OCI-LY7 (cell line): ENCODE results near the gene MRFAP1. TPM values are rescaled to one million over a fixed set of nuclear protein-coding genes. Genes with fewer than 3 reads are reported as not detected.

Experiments used
- BruUV-seq: library from RNA; stranded (reverse); fragments of 400-500 nt; replicated peaks from 2 replicates; lab custom pipeline; 2021; lab: Mats Ljungman, UMichigan
- CTCF ChIA-PET: fragments of 300-600 bp; sonication (Branson Sonifier 250); formaldehyde crosslinking; loops from one replicate; lab custom pipeline; 2022; ENCODE audit warnings: antibody characterized with exemption; ENCODE audit not compliant: unreplicated experiment; lab: Charles Lee
- POLR2A ChIA-PET: fragments of 300-600 bp; sonication (Branson Sonifier 250); formaldehyde crosslinking; loops from one replicate; lab custom pipeline; 2022; ENCODE audit warnings: antibody characterized with exemption; lab: Charles Lee
- DNase-seq: peaks from one replicate; pipeline ENCODE4 v3.0.0-alpha.2; 2015; ENCODE audit warnings: low spot score
- H2AFZ ChIP-seq: fragments of 200-600 bp; sonication (generic), shearing (Covaris generic); 2 replicates; pipeline ENCODE4 v1.6.1; 2014; ENCODE audit warnings: mild to moderate bottlenecking, antibody characterized with exemption, low read length, moderate library complexity
- H3K27ac ChIP-seq: fragments of 200-600 bp; sonication (generic); 2 replicates; pipeline ENCODE4 v1.5.1; 2014; ENCODE audit warnings: mixed run types, low read depth, mild to moderate bottlenecking, moderate library complexity, low read length, inconsistent platforms; ENCODE audit not compliant: poor library complexity, severe bottlenecking
- H3K36me3 ChIP-seq: fragments of 200-600 bp; sonication (generic); 2 replicates; pipeline ENCODE4 v1.6.1; 2014; ENCODE audit warnings: mild to moderate bottlenecking, antibody characterized with exemption, low read length, moderate library complexity, mixed read lengths; ENCODE audit not compliant: insufficient read depth
- H3K4me1 ChIP-seq: fragments of 200-600 bp; sonication (generic); 2 replicates; pipeline ENCODE4 v1.5.1; 2014; ENCODE audit warnings: mild to moderate bottlenecking, low read length; ENCODE audit not compliant: insufficient read depth, poor library complexity, severe bottlenecking
- H3K4me2 ChIP-seq: fragments of 200-600 bp; sonication (generic); 2 replicates; pipeline ENCODE4 v1.6.1; 2014; ENCODE audit warnings: mild to moderate bottlenecking, low read length
- H3K4me3 ChIP-seq: fragments of 200-600 bp; sonication (generic); 2 replicates; pipeline ENCODE4 v1.5.1; 2014; ENCODE audit warnings: mild to moderate bottlenecking, low read depth, low read length; ENCODE audit not compliant: poor library complexity, severe bottlenecking
- H3K79me2 ChIP-seq: fragments of 200-600 bp; sonication (generic); 2 replicates; pipeline ENCODE4 v1.6.1; 2016; ENCODE audit warnings: low read depth, mild to moderate bottlenecking, low read length, moderate library complexity, mixed read lengths; ENCODE audit not compliant: insufficient read depth
- H3K9me2 ChIP-seq: fragments of 200-600 bp; sonication (generic); 2 replicates; pipeline ENCODE4 v1.6.1; 2016; ENCODE audit warnings: mild to moderate bottlenecking, low read length, mixed read lengths; ENCODE audit not compliant: insufficient read depth
- H3K9me3 ChIP-seq: fragments of 200-600 bp; sonication (generic); 2 replicates; pipeline ENCODE4 v1.6.1; 2014; ENCODE audit warnings: mild to moderate bottlenecking, mixed run types, low read length, mixed read lengths
- H4K20me1 ChIP-seq: fragments of 200-600 bp; sonication (generic); 2 replicates; pipeline ENCODE4 v1.6.1; 2014; ENCODE audit warnings: mild to moderate bottlenecking, antibody characterized with exemption, low read length, moderate library complexity, mixed read lengths; ENCODE audit not compliant: insufficient read depth
- CTCF ChIP-seq: fragments of 200-600 bp; sonication (generic); conservative IDR thresholded peaks from 2 replicates; pipeline ENCODE4 v1.5.1; 2014; ENCODE audit warnings: mild to moderate bottlenecking, antibody characterized with exemption, low read length, moderate library complexity, mixed read lengths
- EZH2phosphoT487 ChIP-seq: fragments of 200-600 bp; sonication (generic); IDR thresholded peaks from 2 replicates; pipeline ENCODE4 v1.6.1; 2018; ENCODE audit warnings: low read depth, borderline replicate concordance, mild to moderate bottlenecking, mixed run types, antibody characterized with exemption, low read length, moderate library complexity, mixed read lengths
- intact Hi-C: fragments of 100-400 bp; cut with micrococcal nuclease; formaldehyde crosslinking; loops from one replicate; pipeline ENCODE4 v1.10.0; 2022; ENCODE audit not compliant: unreplicated experiment
- total RNA-seq, 2 experiments: library from RNA; depleted of rRNA in 1 of 2; stranded (reverse); fragments of >200 nt in 1 of 2; shearing (Covaris generic) in 1 of 2; gene quantifications; 2 replicates each; pipeline ENCODE4 v1.2.3, GENCODE V29; 2014 to 2022

MRFAP1 gene
- total RNA-seq, 2 experiments from 2014 or later: 90.8 to 224 TPM

DNA sequence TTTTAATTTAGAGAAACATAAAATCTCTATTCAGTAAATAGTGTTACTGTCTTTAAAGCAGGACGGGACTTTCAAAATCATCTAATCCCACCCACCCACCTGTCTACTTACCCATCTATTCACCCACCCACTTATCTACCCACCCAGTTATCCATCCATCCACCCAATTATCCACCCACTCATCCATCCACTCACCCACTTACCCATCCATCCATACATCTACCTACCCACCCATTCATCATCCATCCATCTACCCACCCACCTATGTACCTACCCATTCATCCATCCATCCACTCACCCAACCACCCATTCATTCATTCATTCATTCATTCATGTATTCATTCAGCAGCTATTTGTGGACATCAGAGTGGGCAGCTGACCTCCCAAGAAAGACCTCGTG, 34.9 kb upstream of the MRFAP1 start:
- POLR2A ChIA-PET: no interaction called here
- intact Hi-C loops: no loop called here
- Histone ChIP-seq H3K27ac (no peak overlapping the region), H3K4me1 (no peaks in the 10 kb centered on the region), H3K4me3 (no peak overlapping the region), H3K79me2 (no peaks in the 10 kb centered on the region), H3K9me2 (no peaks in the 10 kb centered on the region), H4K20me1 (no peaks in the 10 kb centered on the region), H3K4me2 (no peak overlapping the region), H3K36me3 (peaks cover 17% of the 10 kb centered on the region), H2AFZ (no peak overlapping the region), H3K9me3 (no peaks in the 10 kb centered on the region)
- no TSS peak for BruUV-seq
- no peak for TF ChIP-seq CTCF
- CTCF ChIA-PET: no interaction called here
- DNase-seq: no peak

DNA sequence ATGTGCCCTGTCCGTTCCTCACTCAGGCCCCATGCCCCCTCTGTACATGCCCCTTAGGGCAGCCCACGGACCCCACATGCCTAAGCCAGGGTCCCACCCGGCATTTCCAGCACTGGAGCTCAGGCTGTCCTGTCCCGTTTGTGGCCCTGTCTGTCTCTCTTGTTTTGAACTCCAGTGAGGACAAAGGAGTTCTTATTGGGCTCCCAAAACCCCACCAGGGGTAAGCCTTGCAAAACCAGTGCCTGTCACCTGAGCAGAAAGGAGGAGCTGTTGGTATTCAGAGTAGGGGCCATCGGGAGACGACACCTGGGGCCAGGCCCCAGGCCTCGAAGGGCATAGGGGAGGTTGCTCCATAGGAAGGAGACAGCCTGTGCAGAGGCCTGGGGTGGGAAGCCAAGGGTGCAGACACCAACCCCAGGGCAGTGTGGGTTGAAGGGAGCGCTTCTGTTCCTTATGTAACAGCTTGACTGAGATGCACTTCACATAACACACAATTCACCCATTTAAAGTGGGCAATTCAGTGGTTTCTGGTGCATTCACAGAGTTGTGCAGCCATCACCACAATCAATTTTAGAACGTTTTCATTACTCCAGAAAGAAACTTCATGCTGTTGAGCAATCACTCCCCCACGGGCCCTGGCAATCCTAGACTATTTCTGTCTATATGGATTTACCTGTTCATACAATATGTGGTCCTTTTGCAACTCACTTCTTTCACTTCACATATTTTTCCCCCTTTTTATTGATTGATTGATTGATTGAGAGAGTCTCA, 33.8 kb upstream of the MRFAP1 start:
- TF ChIP-seq CTCF (no peak), EZH2phosphoT487 (no peak)
- H3K4me3 ChIP-seq: no peak overlapping the region

DNA sequence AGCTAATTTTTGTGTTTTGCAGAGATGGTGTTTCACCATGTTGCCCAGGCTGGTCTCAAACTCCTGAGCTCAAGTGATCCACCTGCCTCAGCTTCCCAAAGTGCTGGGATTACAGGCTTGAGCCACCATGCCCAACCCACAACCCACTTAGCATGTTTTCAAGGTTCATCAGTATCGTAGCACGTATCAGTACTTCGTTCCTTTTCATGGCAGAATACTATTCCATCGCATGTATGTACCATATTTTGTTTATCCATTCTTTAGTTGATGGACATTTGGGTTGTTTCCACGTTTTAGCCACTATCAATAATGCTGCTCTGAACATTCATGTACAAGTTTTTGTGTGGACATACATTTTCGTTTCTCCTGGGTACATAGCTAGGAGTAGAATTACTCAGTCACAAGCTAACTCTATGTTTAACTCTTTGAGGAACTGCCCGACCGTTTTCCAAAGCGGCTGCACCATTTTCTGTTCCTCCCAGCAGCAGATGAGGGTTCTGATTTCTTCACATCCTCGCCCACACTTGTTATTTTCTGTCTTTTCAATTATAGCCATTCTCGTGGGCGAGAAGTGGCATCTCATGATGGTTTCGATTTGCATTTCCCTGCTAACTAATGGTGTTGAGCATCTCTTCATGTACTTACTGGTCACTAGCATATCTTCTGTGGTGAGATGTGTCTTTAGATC, 33.0 kb upstream of the MRFAP1 start:
- no peak overlapping the region for H3K4me2 ChIP-seq
- no peaks in the 10 kb centered on the region for H3K79me2 ChIP-seq
- POLR2A ChIA-PET: interaction anchor here (0.5 kb wide), 1 partner anchor 774 kb away, joined by 3 read pairs; no protein-coding TSS in a partner anchor
- H3K9me2 ChIP-seq: no peaks in the 10 kb centered on the region
- intact Hi-C loops: no loop called here
- H4K20me1 ChIP-seq: no peaks in the 10 kb centered on the region
- H3K4me3 ChIP-seq: no peak overlapping the region
- no peak for DNase-seq
- peaks cover 17% of the 10 kb centered on the region for H3K36me3 ChIP-seq
- no peaks in the 10 kb centered on the region for H3K4me1 ChIP-seq
- no peak overlapping the region for H3K27ac ChIP-seq
- no peak for TF ChIP-seq EZH2phosphoT487
- TF ChIP-seq CTCF: no peak
- no TSS peak for BruUV-seq
- H2AFZ ChIP-seq: no peak overlapping the region
- no peaks in the 10 kb centered on the region for H3K9me3 ChIP-seq
- CTCF ChIA-PET: interaction anchor here (0.6 kb wide), 1 partner anchor 68 kb away, joined by 3 read pairs; no protein-coding TSS in a partner anchor

More for the DNA sequence above, 33.8 kb upstream of the MRFAP1 start:
- no peaks in the 10 kb centered on the region for H3K79me2 ChIP-seq
- H2AFZ ChIP-seq: no peak overlapping the region
- intact Hi-C loops: no loop called here
- H3K9me3 ChIP-seq: no peaks in the 10 kb centered on the region
- POLR2A ChIA-PET: no interaction called here
- CTCF ChIA-PET: no interaction called here
- no peaks in the 10 kb centered on the region for H3K9me2 ChIP-seq
- no peak overlapping the region for H3K4me2 ChIP-seq
- no peak overlapping the region for H3K27ac ChIP-seq
- H4K20me1 ChIP-seq: no peaks in the 10 kb centered on the region
- H3K36me3 ChIP-seq: peaks cover 17% of the 10 kb centered on the region
- H3K4me1 ChIP-seq: no peaks in the 10 kb centered on the region
- no TSS peak for BruUV-seq
- no peak for DNase-seq
